GM12872 (cell line): ENCODE results near the gene LPCAT1.
A peak's percentile ranks its signal among the peaks of the same experiment; 100 is the strongest.

Experiments
- TF ChIP-seq, protein P1 (sequence below): IDR thresholded peaks from 3 replicates; pipeline ENCODE4 v1.5.1; 2011; ENCODE audit warnings: low read depth, mild to moderate bottlenecking, low read length, moderate library complexity; ENCODE audit not compliant: insufficient read depth

LPCAT1 gene

DNA sequence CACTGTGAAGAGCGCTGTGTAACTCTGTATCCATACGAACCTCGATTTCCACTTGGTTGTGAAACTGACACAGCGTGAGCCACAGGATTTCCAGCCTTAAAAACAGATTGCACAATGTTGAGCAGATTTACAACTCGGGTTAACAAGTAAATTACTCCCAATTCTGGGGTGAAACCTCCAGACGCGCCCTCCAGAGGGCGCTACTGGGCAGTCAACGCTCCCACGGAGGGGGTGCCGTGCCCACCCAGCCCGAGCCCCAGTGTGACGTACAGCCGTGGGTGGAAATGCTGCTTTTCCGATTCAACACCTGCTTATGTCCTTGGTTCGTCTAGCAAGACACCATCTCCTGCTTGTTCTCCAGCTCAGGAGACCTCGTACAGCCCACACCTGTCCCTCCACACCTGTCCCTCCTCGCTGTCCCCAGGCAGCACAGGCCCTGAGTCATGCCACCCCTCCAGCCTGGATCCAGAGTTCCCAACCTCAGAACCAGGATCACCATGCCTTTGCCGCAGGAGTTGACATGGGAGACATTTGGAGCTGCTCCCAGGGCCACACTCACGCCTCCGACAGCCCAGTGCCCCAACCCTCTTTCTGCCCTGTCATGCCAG, 44.1 kb downstream of the LPCAT1 start:
- TF ChIP-seq, protein P1, sequence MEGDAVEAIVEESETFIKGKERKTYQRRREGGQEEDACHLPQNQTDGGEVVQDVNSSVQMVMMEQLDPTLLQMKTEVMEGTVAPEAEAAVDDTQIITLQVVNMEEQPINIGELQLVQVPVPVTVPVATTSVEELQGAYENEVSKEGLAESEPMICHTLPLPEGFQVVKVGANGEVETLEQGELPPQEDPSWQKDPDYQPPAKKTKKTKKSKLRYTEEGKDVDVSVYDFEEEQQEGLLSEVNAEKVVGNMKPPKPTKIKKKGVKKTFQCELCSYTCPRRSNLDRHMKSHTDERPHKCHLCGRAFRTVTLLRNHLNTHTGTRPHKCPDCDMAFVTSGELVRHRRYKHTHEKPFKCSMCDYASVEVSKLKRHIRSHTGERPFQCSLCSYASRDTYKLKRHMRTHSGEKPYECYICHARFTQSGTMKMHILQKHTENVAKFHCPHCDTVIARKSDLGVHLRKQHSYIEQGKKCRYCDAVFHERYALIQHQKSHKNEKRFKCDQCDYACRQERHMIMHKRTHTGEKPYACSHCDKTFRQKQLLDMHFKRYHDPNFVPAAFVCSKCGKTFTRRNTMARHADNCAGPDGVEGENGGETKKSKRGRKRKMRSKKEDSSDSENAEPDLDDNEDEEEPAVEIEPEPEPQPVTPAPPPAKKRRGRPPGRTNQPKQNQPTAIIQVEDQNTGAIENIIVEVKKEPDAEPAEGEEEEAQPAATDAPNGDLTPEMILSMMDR: peak; percentile 88

DNA sequence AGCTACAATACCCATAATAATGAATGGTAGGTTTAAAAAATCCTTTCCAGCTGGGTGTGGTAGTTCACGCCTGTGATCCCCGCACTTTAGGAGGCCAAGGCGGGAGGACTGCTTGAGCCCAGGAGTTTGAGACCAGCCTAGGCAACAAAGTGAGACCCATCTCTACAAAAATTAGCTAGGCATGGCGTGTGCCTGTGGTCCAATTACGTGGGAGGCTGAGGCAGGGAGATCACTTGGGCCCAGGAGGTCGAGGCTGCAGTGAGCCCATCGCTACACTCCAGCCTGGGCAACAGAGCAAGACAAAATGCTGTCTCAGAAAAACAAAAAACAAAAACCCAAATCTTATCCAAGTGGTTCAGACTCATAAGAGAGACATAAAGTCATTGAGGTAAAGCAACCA, 44.7 kb downstream of the LPCAT1 start:
- TF ChIP-seq, protein P1: no peak

DNA sequence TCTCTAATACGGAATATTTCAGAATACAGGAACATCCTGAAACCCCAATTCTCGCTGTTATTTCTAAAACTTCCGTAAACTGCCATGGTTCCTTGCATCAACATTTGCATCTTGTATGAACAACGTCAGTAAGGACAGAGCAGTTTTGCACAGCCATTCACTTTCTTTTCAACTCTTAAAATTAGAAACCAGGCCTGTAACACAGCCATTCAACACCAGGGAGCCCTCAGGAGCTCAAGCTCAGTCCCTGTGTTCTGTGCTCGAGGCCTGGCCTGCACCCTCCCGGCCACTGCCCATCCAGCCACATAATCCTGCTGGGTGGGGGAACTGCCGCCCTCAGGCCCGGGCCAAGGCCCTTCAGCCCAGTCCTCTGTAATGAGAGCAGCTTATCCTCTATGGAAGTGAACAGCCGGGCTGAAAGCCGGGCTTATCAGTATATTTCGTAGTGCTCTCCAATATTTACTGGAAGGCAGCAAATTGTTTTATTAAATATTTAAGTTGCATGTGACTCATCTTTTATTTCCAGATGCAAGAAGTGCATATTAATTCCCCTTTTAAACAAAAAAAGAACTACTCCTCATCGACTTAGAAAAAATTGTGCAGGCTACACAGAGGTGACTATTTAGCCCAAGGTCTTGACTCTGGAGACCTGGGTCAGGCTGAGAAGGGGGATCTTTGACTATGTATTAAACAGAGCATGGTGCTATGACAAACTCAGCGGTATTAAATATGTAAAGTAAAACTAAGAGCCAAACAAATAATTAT, 45.3 kb downstream of the LPCAT1 start:
- TF ChIP-seq, protein P1: no peak

DNA sequence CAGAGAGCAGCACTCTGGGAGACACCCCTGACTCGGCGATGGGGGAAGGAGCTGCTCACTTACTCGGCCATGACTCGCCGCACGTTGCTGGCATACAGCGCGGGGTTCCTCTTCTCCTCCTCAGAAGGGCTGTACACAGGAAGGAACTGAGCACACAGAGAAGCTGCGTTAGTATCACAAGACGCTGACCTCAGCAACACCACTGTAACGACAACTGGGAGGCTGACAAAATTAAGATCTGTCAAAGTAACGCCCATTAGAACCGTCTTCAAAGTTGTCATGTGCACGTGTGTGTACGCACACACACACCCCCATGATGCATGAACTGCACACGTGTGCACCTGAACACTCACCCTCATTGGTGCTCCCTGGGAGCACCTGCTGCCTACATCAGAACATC, 46.4 kb downstream of the LPCAT1 start:
- TF ChIP-seq, protein P1: no peak

DNA sequence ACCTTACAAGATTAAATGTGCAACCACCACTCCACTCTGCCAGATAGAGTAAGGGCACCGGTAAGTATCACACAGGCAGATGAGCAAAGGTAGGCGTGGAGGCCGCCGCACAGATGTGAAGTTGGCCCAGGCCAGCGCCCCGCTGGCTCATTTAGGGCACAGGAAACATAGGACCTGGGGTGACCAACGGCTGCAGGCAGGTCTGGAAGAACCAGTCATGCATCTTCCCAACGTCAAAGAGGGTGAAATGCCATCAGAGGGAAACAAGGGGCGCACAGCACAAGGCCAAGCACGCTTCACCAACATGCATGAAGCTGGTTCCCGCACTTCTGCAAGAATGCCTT, 46.8 kb downstream of the LPCAT1 start:
- TF ChIP-seq, protein P1: no peak

DNA sequence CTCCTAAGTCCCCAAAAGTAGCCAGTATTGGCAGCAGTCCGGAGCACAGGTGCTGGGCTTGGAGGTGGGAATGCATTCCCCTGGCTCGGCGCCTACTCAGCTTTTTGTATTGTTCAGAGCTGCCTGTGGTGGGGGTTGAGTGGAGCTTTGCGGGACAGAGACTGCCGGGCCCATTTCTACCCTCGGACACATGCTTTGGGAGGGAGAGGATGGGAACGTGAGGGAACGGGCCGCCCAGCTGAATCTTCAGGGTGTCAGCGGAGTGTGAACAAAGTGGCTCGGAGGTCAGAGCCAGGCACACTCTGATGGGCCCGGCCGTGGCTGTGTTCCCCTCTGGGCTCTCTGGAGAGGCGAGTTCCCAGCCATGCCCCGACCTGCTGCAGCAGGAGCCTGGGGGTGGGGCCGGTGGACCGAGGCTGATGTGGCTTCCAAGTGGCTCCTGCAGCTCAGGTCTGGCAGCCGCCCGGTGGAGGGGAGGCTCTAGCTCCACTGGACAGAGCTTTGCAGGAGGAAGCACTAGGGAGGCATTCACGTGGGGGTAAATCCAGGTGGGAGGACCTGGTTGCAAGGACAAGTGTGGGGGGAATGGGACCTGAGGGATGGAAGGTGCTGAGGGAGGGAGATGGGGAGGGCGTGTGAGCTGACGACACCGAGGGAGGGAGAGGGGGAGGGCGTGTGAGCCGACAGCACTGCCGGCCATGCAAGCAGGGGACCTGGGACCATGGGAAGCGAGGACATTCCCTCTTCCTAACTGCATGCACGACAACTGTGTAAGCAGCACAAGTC, 47.4 kb downstream of the LPCAT1 start:
- TF ChIP-seq, protein P1: no peak

DNA sequence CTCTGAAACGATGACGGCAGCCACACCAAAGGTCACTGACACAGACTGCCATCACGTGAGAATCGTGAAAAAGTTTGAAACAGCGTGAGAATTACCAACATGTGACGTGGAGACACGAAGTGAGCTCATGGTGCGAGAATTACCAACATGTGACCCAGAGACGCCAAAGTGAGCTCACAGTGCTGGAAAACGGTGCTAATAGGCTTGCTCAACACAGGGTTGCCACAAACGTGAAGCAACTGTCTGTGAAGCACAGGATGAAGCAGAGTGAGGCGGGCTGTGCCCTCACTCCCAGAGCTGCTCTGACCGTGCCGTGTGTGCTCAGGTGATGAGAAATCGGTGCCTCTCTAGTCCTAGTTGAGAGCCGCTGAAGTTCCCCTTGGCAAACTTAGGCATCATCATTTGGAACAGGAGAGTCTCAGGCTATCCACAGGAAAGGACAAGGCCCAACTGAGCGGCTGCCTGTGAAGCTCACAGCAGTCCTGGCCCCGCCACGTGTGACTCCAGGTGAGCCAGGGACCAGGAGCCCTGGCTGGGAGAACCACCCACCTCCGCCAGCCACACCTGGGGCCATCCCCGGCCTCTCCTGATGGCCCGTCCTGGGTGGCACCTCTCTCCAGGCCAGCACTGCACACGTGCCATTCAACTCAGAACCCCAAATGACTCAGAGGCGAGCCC, 48.8 kb downstream of the LPCAT1 start:
- TF ChIP-seq, protein P1: no peak
